GM12801 (cell line): Measurements from ENCODE around the gene TTI1.

Source experiments
- CTCF ChIP-seq: IDR thresholded peaks from one replicate; pipeline ENCODE4 v1.5.1; 2011; ENCODE audit warnings: control low read depth; ENCODE audit not compliant: insufficient read length; ENCODE audit errors: extremely low read depth

Gene TTI1

GRCh38 chr20:38054647-38055046 lies 21.4 kb upstream of the TTI1 start:
- no peak for TF ChIP-seq CTCF

- no peak for TF ChIP-seq CTCF
Measured at GRCh38 chr20:38052870-38053269, 19.6 kb upstream of the TTI1 start.

GRCh38 chr20:38050686-38051085 lies 17.4 kb upstream of the TTI1 start:
- no peak for TF ChIP-seq CTCF

- no peak for TF ChIP-seq CTCF
Measured at GRCh38 chr20:38049800-38050199, 16.5 kb upstream of the TTI1 start.

- TF ChIP-seq CTCF, result no peak
Measured at GRCh38 chr20:38046572-38046971, 13.3 kb upstream of the TTI1 start.

- TF ChIP-seq CTCF, result no peak
Measured at GRCh38 chr20:38044685-38045084, 11.4 kb upstream of the TTI1 start.

- TF ChIP-seq CTCF, result no peak
Measured at GRCh38 chr20:38043512-38044300, 10.4 kb upstream of the TTI1 start.
